A673 (cell line): ENCODE measurements around the gene TTLL11.

Source experiments
- CTCF ChIP-seq: fragments of 300-800, 200-600 bp; sonication (generic); conservative IDR thresholded peaks from 2 replicates; pipeline ENCODE4 v1.5.1; 2017; ENCODE audit warnings: low read depth, mild to moderate bottlenecking, antibody characterized with exemption, low read length, moderate library complexity, mixed read lengths
- EZH2 ChIP-seq: fragments of 200-600 bp; sonication (generic); IDR thresholded peaks from 2 replicates; pipeline ENCODE4 v1.6.1; 2017; ENCODE audit warnings: borderline replicate concordance, low read depth, mild to moderate bottlenecking, mixed read lengths, antibody characterized with exemption, low read length; ENCODE audit not compliant: poor library complexity, severe bottlenecking

GRCh38 chr9:121960665-121961064 lies 132.4 kb downstream of the TTLL11 start:
- TF ChIP-seq CTCF (no peak), EZH2 (no peak)
